HepG2 (cell line): ENCODE measurements around the gene FURIN. TPM values are rescaled to one million over a fixed set of nuclear protein-coding genes. Genes with fewer than 3 reads are reported as not detected.

ENCODE experiments used
- ATAC-seq: fragments of 200-7000 bp; cut with Tn5 transposase; 3 replicates; pipeline ENCODE4 v1.9.1; 2020; ENCODE audit warnings: mild to moderate bottlenecking, moderate library complexity
- BruUV-seq: library from RNA; stranded (reverse); fragments of 400-500 nt; replicated peaks from 2 replicates; lab custom pipeline; 2021; lab: Mats Ljungman, UMichigan
- CTCF ChIA-PET: fragments of 300-600 bp; formaldehyde crosslinking; extraction: SDS; loops from one replicate; lab custom pipeline; 2021; ENCODE audit warnings: low total read pairs, inconsistent platforms, low intra/inter-chr PET ratio; lab: Yijun Ruan, JAX
- POLR2A ChIA-PET: fragments of 350-600 bp; sonication (Branson Sonifier 250); formaldehyde crosslinking; loops from one replicate; lab custom pipeline; 2020; ENCODE audit warnings: antibody characterized with exemption, inconsistent platforms; lab: Yijun Ruan, JAX
- DNase-seq: peaks from one replicate; pipeline ENCODE4 v3.0.0-alpha.2; 2015; ENCODE audit warnings: low spot score
- FAIRE-seq: peaks from 3 replicates; lab custom pipeline; 2011; peaks lifted over from hg19 to GRCh38; lab: Jason Lieb, UNC
- H2AFZ ChIP-seq: one replicate; pipeline ENCODE4 v1.6.1; 2011; ENCODE audit warnings: low read length, inconsistent platforms
- H3K27ac ChIP-seq: fragments of 300-600 bp; 3 replicates; pipeline ENCODE4 v1.8.0; 2011; ENCODE audit warnings: mixed run types, mild to moderate bottlenecking, mixed read lengths, low read length, inconsistent platforms; ENCODE audit not compliant: insufficient read depth; ENCODE audit errors: extremely low read length
- H3K27me3 ChIP-seq, 2 experiments: fragments of 200-600 bp in 1 of 2; 2 replicates in 1 of 2; 3 replicates in 1 of 2; pipeline versions ENCODE4 v1.6.0 to v1.8.0; 2011; ENCODE audit warnings: low read length in 2 of 2, mild to moderate bottlenecking in 2 of 2, moderate library complexity in 2 of 2, inconsistent platforms in 1 of 2; ENCODE audit not compliant: insufficient read depth in 2 of 2, control insufficient read depth in 1 of 2
- H3K36me3 ChIP-seq, 2 experiments: fragments of 200-600 bp in 1 of 2; replicated peaks in 1 of 2; 2 replicates in 1 of 2; 3 replicates in 1 of 2; pipeline versions ENCODE4 v1.5.1 to v1.8.0; 2011; ENCODE audit warnings: low read length in 2 of 2, inconsistent platforms in 1 of 2; ENCODE audit not compliant: insufficient read depth in 2 of 2, control insufficient read depth in 1 of 2
- H3K4me1 ChIP-seq: 2 replicates; pipeline ENCODE4 v1.5.1; 2012; ENCODE audit warnings: low read length, inconsistent platforms; ENCODE audit not compliant: insufficient read depth
- H3K4me2 ChIP-seq: 2 replicates; pipeline ENCODE4 v1.6.0; 2011; ENCODE audit warnings: low read depth, low read length, inconsistent platforms
- H3K4me3 ChIP-seq, 3 experiments: fragments of 200-600 bp in 1 of 3; sonication (generic), shearing (Covaris generic) in 1 of 3; replicated peaks in 1 of 3; 2 replicates each; pipeline ENCODE4 v1.5.1; 2011 to 2016; ENCODE audit warnings: low read length in 3 of 3, inconsistent platforms in 2 of 3, low read depth in 2 of 3, mild to moderate bottlenecking in 2 of 3, control low read depth in 1 of 3, mixed read lengths in 1 of 3; ENCODE audit not compliant: insufficient read depth in 1 of 3
- H3K79me2 ChIP-seq: one replicate; pipeline ENCODE4 v1.6.1; 2011; ENCODE audit warnings: low read length, inconsistent platforms; ENCODE audit not compliant: insufficient read depth
- H3K9ac ChIP-seq: 2 replicates; pipeline ENCODE4 v1.6.0; 2011; ENCODE audit warnings: mild to moderate bottlenecking, low read depth, low read length, inconsistent platforms; ENCODE audit not compliant: insufficient read depth
- H3K9me3 ChIP-seq: 2 replicates; pipeline ENCODE4 v1.5.1; 2012; ENCODE audit warnings: mild to moderate bottlenecking, low read length
- H4K20me1 ChIP-seq: 2 replicates; pipeline ENCODE4 v1.6.0; 2011; ENCODE audit warnings: inconsistent platforms, mild to moderate bottlenecking, low read length, moderate library complexity; ENCODE audit not compliant: insufficient read depth
- SMC3 ChIP-seq: IDR thresholded peaks from 2 replicates; pipeline ENCODE4 v1.6.1; 2011; ENCODE audit warnings: low read length, improper control_type of control experiment
- TBP ChIP-seq: sonication (generic); formaldehyde crosslinking; IDR thresholded peaks from 2 replicates; pipeline ENCODE4 v1.5.0; 2020; ENCODE audit warnings: missing genetic modification reagents
- ZFP91 ChIP-seq: sonication (generic); formaldehyde crosslinking; IDR thresholded peaks from 2 replicates; pipeline ENCODE4 v1.9.0; 2022; ENCODE audit warnings: missing genetic modification reagents, mild to moderate bottlenecking, borderline replicate concordance
- ZNF768 ChIP-seq: sonication (generic); formaldehyde crosslinking; IDR thresholded peaks from 2 replicates; pipeline ENCODE4 v1.4.0; 2020; ENCODE audit warnings: missing genetic modification reagents
- ZSCAN25 ChIP-seq: sonication (generic); formaldehyde crosslinking; IDR thresholded peaks from 2 replicates; pipeline ENCODE4 v1.8.0; 2022; ENCODE audit warnings: mild to moderate bottlenecking, missing genetic modification reagents
- WGBS: methylation state at CpG from one replicate; pipeline ENCODE4 v1.1.6; 2017; ENCODE audit warnings: low lambda C conversion rate; 5-methylcytosine and 5-hydroxymethylcytosine counted together
- in situ Hi-C: cut with HindIII; loops from 2 replicates; pipeline ENCODE4 v1.10.0; 2017; ENCODE audit warnings: low pct_unique_long_range_greater_than_20kb; ENCODE audit not compliant: extremely low pct_ligation_motif_present
- intact Hi-C: fragments of 100-400 bp; cut with micrococcal nuclease; formaldehyde crosslinking; loops from one replicate; pipeline ENCODE4 v1.10.0; 2022; ENCODE audit not compliant: unreplicated experiment
- polyA plus RNA-seq, 8 experiments: library from polyadenylated mRNA; depleted of rRNA in 3 of 8; stranded (reverse) in 7 of 8; unstranded in 1 of 8; fragments of >200 nt; fragmentation: Illumina TruSeq in 4 of 8; extraction: Trizol in 4 of 8; gene quantifications; 2 replicates each; pipeline versions ENCODE4 v1.2.1 to v1.2.3, GENCODE V29; 2011 to 2016; ENCODE audit warnings: low read depth in 4 of 8, missing spikeins in 1 of 8, mixed read lengths in 1 of 8; ENCODE audit not compliant: insufficient read depth in 1 of 8
- total RNA-seq, 5 experiments: library from RNA; depleted of rRNA; stranded (reverse); fragments of >200 nt; fragmentation: Illumina TruSeq; extraction: Trizol; gene quantifications; 2 replicates each; pipeline ENCODE4 v1.2.3, GENCODE V29; 2016; ENCODE audit warnings: low read depth in 1 of 5

Gene FURIN
- total and polyA plus RNA-seq, 2 of the 13 experiments (the other 11 are each of a cell fraction or from before 2014, with no cell fraction given), result 15.2 to 17.4 TPM

- TF ChIP-seq ZFP91 (CRISPR knock-in tag) (peak; percentile 59; the same call in 1 of the 2 replicates), ZNF768 (CRISPR knock-in tag) (peak; percentile 56; the same call in 1 of the 2 replicates), ZSCAN25 (peak; percentile 80), SMC3 (peak; percentile 76)
- TF ChIP-seq, all 625 proteins: peak for 26
Measured at GRCh38 chr15:90885432-90886290, 17.3 kb downstream of the FURIN start (continued).

GRCh38 chr15:90886291-90886614 lies 17.9 kb downstream of the FURIN start:
- BruUV-seq, result no TSS peak
- in situ Hi-C loops (loop anchor here (5.0 kb wide), 2 partner anchors 69 to 239 kb away; no protein-coding TSS in a partner anchor), intact Hi-C loops (loop anchor here (1.0 to 5.0 kb wide), 5 partner anchors 27 to 238 kb away; partner anchors contain the start of gene HDDC3)
- TF ChIP-seq TBP (CRISPR knock-in tag), result no peak
- TF ChIP-seq ZFP91 (CRISPR knock-in tag), result peak; percentile 10; the same call in 1 of the 2 replicates
- Histone ChIP-seq H3K27me3 (peaks cover 0 to 7% of the 10 kb centered on the region in 2 experiments; a peak in 2 of 5 replicates), H3K4me1 (peaks cover 36% of the 10 kb centered on the region), H2AFZ (no peak overlapping the region), H3K27ac (no peak overlapping the region), H4K20me1 (0 out of 2 replicates have a peak, but pooled peaks cover 2% of the 10 kb centered on the region), H3K9ac (no peak overlapping the region), H3K4me2 (no peak overlapping the region), H3K79me2 (no peaks in the 10 kb centered on the region), H3K36me3 (no peaks in the 10 kb centered on the region; a peak in 2 of 5 replicates), H3K4me3 (no peak overlapping the region), H3K9me3 (no peaks in the 10 kb centered on the region)
- 18% methylated on average over 5 of the region's 5 CpGs for WGBS
- ATAC-seq (no peak), FAIRE-seq (no peak), DNase-seq (no peak)
- CTCF ChIA-PET, result interaction anchor here (1.9 to 2.2 kb wide), 3 partner anchors 27 to 238 kb away, joined by 12 to 20 read pairs (median 13); no protein-coding TSS in a partner anchor
- POLR2A ChIA-PET, result interaction anchor here (0.9 to 5.1 kb wide), 6 partner anchors 13 to 238 kb away, joined by 3 to 52 read pairs (median 7); no protein-coding TSS in a partner anchor
